VCaP (cell line): ENCODE measurements around the gene CCBE1.

Experiments used
- H3K27ac ChIP-seq: fragments of 450-650 bp; 2 replicates; pipeline ENCODE4 v1.5.1; 2017
- TF ChIP-seq, protein P1 (sequence below): fragments of 450-650 bp; conservative IDR thresholded peaks from 2 replicates; pipeline ENCODE4 v1.5.1; 2017; ENCODE audit warnings: mild to moderate bottlenecking, moderate library complexity

The CCBE1 gene

DNA sequence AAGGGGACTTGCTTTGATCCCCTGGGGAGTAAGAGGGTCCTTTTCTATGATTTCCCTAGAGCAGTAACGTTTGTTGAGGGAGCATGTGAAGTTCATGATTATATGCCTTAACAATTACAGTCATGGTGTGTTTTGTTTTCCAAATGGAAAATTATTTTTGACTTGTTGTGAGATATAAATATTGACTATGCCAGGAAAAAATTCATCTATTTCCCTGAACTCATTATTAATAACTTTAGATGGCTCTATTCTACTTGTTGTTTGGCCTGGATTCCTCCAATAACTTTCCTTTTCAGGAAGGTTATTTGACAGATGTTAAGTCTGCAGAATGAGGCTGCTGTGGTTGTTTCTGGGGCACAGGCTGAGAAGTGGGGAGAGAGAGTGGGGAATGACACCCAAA lies 266.1 kb downstream of the CCBE1 start:
- H3K27ac ChIP-seq = no peak overlapping the region
- TF ChIP-seq, protein P1, sequence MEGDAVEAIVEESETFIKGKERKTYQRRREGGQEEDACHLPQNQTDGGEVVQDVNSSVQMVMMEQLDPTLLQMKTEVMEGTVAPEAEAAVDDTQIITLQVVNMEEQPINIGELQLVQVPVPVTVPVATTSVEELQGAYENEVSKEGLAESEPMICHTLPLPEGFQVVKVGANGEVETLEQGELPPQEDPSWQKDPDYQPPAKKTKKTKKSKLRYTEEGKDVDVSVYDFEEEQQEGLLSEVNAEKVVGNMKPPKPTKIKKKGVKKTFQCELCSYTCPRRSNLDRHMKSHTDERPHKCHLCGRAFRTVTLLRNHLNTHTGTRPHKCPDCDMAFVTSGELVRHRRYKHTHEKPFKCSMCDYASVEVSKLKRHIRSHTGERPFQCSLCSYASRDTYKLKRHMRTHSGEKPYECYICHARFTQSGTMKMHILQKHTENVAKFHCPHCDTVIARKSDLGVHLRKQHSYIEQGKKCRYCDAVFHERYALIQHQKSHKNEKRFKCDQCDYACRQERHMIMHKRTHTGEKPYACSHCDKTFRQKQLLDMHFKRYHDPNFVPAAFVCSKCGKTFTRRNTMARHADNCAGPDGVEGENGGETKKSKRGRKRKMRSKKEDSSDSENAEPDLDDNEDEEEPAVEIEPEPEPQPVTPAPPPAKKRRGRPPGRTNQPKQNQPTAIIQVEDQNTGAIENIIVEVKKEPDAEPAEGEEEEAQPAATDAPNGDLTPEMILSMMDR = no peak

DNA sequence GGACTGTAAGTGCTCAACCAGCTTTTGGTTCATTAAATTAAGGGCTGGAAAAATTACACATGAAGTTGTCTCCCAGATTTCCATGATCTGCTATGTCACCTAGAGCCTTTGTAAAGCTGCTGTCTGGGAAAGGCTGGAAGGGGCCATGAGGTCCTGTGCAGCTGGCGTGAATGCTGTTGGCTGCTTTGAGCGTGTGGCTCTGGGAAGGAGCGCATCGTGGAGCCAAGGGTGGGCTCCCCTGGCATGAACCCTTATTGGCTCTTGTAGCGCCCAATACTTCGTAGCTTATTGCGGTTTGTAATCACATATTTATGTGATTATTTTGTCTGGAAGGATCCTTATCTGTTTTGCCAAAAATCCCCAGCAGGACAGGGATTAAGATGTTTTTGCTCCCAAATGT lies 267.6 kb downstream of the CCBE1 start:
- TF ChIP-seq, protein P1 = no peak
- no peak overlapping the region for H3K27ac ChIP-seq

DNA sequence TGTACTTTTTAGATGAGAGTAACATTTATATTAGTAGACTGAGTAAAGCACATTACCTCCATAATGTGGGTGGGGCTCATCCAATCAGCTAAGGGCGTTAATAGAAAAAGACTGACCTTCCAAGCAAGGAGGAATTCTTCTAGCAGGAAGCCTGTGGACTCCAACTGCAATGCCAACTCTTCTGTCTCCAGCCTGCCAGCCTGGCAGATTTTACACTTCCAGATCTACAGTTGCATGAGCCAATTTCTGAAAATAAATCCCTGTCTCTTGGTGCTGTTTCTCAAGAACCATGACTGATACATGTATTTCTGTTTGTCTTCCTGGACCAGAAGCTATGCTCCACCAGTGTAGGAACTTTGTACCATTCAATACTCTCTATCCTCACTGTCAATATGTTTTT lies 269.2 kb downstream of the CCBE1 start:
- TF ChIP-seq, protein P1 = no peak
- H3K27ac ChIP-seq = no peak overlapping the region

DNA sequence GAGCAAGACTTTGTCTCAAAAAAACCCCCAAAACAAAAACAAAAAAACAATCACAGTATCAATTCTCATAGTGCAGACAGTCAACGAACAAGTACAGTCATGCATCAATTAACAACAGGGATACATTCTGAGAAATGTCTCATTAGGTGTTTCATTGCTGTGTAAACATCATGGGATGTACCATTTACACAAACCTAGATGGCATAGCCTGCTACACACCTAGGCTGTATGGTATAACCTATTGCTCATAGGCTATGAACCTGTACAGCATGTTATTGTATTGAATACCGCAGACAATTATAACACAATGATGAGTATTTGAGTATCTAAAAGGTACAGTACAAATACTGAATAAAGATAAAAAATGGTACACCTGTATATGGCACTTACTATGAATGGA lies 270.4 kb downstream of the CCBE1 start:
- no peak overlapping the region for H3K27ac ChIP-seq
- TF ChIP-seq, protein P1 = no peak

DNA sequence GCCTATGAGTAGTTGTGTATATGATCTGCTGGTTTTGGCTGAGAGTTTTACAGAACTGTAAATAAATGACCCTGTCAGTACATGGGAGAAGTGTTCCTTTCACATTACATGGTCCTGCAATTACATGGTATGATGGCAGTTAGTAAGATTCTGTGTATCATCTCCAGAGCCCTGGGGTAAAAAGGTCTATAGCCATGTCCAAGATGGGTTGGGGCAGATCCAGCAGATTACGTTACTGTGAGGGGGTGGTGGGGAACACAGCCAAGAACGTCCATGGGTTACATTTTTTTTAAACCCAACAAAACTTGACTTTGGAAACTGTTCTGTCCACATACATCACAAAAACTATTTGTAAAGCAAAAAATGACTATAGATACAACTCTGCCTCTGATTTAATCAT lies 274.0 kb downstream of the CCBE1 start:
- H3K27ac ChIP-seq = no peak overlapping the region
- TF ChIP-seq, protein P1 = no peak

DNA sequence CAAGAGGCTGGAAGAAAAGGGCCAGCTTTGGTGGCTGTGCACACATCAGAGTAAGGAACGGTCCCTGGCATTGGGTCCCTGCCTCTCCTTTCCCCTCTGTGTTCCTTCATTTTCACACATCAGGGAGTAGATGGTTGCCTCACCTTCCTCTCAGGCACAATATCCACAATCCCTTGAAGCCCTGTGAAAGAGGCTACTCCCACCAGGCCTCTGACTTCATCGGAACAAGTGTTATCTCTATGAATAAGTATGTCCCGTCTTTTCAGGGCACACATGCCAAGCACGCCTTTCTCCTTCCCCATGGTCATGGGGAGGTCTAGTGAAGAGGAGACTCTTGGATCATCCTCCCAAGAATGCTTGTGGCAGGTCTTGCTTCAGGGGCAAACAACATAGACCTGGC lies 277.0 kb downstream of the CCBE1 start:
- TF ChIP-seq, protein P1 = no peak
- H3K27ac ChIP-seq = no peak overlapping the region

DNA sequence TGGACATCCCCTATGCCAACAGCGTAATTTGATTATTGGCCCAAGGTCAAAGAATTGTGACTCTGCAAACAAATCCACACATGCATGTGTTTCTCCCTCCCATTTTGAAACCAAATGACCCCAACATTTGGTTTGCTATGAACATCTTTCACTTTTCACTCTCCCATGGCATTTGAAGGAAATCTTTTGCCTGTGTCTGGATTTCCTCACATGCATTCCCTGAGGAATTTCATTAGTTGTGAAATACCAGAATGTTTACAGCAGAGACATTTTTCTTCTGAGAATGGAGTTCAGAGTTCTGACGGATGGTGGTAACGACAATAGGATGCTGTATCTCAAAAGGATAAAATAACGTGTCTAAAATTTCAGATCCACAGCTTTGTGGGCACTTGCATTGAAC lies 277.8 kb downstream of the CCBE1 start:
- no peak overlapping the region for H3K27ac ChIP-seq
- TF ChIP-seq, protein P1 = no peak

DNA sequence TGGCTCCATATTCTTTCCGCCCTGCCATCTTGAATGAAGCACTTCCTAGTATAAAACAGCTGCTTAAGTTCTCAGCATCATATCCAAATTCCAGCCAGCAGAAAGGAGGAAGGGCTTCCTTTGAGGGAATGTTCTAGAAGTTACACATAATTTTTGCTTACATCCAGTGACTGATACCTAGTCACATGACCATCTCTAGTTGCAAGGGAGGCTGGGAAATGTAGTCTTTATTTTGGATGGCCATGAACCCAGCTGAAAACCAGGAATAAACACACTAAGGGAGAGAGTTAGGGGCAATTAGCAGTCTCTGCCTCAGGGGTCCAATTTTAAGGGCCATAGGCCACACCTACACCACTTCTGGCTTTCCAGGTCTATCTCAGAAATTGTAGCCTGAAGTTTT lies 280.4 kb downstream of the CCBE1 start:
- TF ChIP-seq, protein P1 = no peak
- no peak overlapping the region for H3K27ac ChIP-seq
